ENCODE results near the gene NFAT5. TPM values are rescaled to one million over a fixed set of nuclear protein-coding genes. Genes with fewer than 3 reads are reported as not detected.

Gene NFAT5
- total RNA-seq, 2 donors from 2014 or later: 38.1 to 38.9 TPM

GRCh38 chr16:69706256-69706974 is 140.6 kb downstream of the NFAT5 start:
- no peak overlapping the region for H3K4me3 ChIP-seq
- peaks cover 41% of the 10 kb centered on the region for H3K4me1 ChIP-seq
- ATAC-seq (no peak), DNase-seq (no peak)
- no peak for TF ChIP-seq POLR2A (IDR thresholded peaks at IDR 0.05)
- TF ChIP-seq CTCF (IDR thresholded peaks at IDR 0.05): no peak
- H3K27me3 ChIP-seq: no peaks in the 10 kb centered on the region
- H3K27ac ChIP-seq: no peak overlapping the region
- WGBS, 2 donors: 29 to 35% methylated on average over 1 of the region's 1 CpG
- no peaks in the 10 kb centered on the region for H3K36me3 ChIP-seq (replicated peaks in 1 of 2; ENCODE audit: insufficient read depth in 1 of 2, low read depth in 2 of 2)
- no peaks in the 10 kb centered on the region for H3K9me3 ChIP-seq
- intact Hi-C loops (cut with DNase I): loop anchor here (5.0 kb wide), 1 partner anchor 46 kb away; the partner anchor contains the start of gene NOB1

- no peaks in the 10 kb centered on the region for H3K27me3 ChIP-seq
- no peaks in the 10 kb centered on the region for H3K36me3 ChIP-seq (replicated peaks in 1 of 2; ENCODE audit: insufficient read depth in 1 of 2, low read depth in 2 of 2)
- no peak overlapping the region for H3K4me3 ChIP-seq
- no peak for ATAC-seq
- intact Hi-C loops (cut with DNase I): loop anchor here (5.0 kb wide), 1 partner anchor 45 kb away; the partner anchor contains the start of gene NOB1
- 81 to 86% methylated on average over 2 of the region's 2 CpGs for WGBS, 2 donors
- no peak for TF ChIP-seq CTCF (IDR thresholded peaks at IDR 0.05)
- TF ChIP-seq POLR2A (IDR thresholded peaks at IDR 0.05): no peak
- H3K27ac ChIP-seq: no peak overlapping the region
- H3K9me3 ChIP-seq: no peaks in the 10 kb centered on the region
- no peak for DNase-seq
- H3K4me1 ChIP-seq: peaks cover 41% of the 10 kb centered on the region
These were observed 141.2 kb downstream of the NFAT5 start for GRCh38 chr16:69706975-69707340.

GRCh38 chr16:69707920-69708683 is 142.3 kb downstream of the NFAT5 start:
- DNase-seq: no peak

GRCh38 chr16:69709456-69710084 is 143.8 kb downstream of the NFAT5 start:
- WGBS, 2 donors: 23 to 25% methylated on average over 5 of the region's 5 CpGs
- H3K9me3 ChIP-seq: no peaks in the 10 kb centered on the region

More at GRCh38 chr16:69707920-69708683, 142.3 kb downstream of the NFAT5 start:
- H3K36me3 ChIP-seq (replicated peaks in 1 of 2; ENCODE audit: insufficient read depth in 1 of 2, low read depth in 2 of 2): no peaks in the 10 kb centered on the region
- no peaks in the 10 kb centered on the region for H3K9me3 ChIP-seq
- no peak overlapping the region for H3K4me3 ChIP-seq
- H3K27ac ChIP-seq: no peak overlapping the region
- no peak for ATAC-seq
- peaks cover 41% of the 10 kb centered on the region for H3K4me1 ChIP-seq
- H3K27me3 ChIP-seq: no peaks in the 10 kb centered on the region
- TF ChIP-seq CTCF (IDR thresholded peaks at IDR 0.05) (no peak), POLR2A (IDR thresholded peaks at IDR 0.05) (no peak)
- WGBS, 2 donors: 79 to 85% methylated on average over 10 of the region's 10 CpGs
- intact Hi-C loops (cut with DNase I): loop anchor here (5.0 kb wide), 1 partner anchor 44 kb away; the partner anchor contains the start of gene NOB1

More at GRCh38 chr16:69709456-69710084, 143.8 kb downstream of the NFAT5 start:
- Histone ChIP-seq H3K27me3 (no peaks in the 10 kb centered on the region), H3K36me3 (replicated peaks in 1 of 2; ENCODE audit: insufficient read depth in 1 of 2, low read depth in 2 of 2) (no peaks in the 10 kb centered on the region), H3K4me1 (peaks cover 43% of the 10 kb centered on the region), H3K27ac (peak overlapping the region in 2 of 4 donors; percentile 23), H3K4me3 (no peak overlapping the region)
- TF ChIP-seq POLR2A (IDR thresholded peaks at IDR 0.05) (no peak), CTCF (IDR thresholded peaks at IDR 0.05) (peak; percentile 49 to 87 (median 76))
- peak in 1 of 4 donors; percentile 30 for DNase-seq
- ATAC-seq: peak; percentile 63
- intact Hi-C loops (cut with DNase I): loop anchor here (5.0 kb wide), 1 partner anchor 43 kb away; the partner anchor contains the start of gene NOB1
